Measurements from ENCODE around the gene PFKL.

PFKL gene

GRCh38 chr21:44366586-44367211, 66.8 kb downstream of the PFKL start:
- no peak for DNase-seq

- no peak for DNase-seq
These were observed 69.0 kb downstream of the PFKL start for GRCh38 chr21:44368711-44369446.

- DNase-seq: peak; percentile 16
These were observed 70.3 kb downstream of the PFKL start for GRCh38 chr21:44370027-44370735.

- no peak for DNase-seq
These were observed 71.0 kb downstream of the PFKL start for GRCh38 chr21:44370786-44371410.

- DNase-seq: no peak
These were observed 71.7 kb downstream of the PFKL start for GRCh38 chr21:44371596-44371995.

- DNase-seq: no peak
These were observed 72.8 kb downstream of the PFKL start for GRCh38 chr21:44372616-44373015.

- DNase-seq: no peak
These were observed 74.9 kb downstream of the PFKL start for GRCh38 chr21:44374601-44375280.

GRCh38 chr21:44375281-44375651, 75.4 kb downstream of the PFKL start:
- DNase-seq: no peak

GRCh38 chr21:44375761-44376241, 75.9 kb downstream of the PFKL start:
- DNase-seq: no peak

- DNase-seq: no peak
These were observed 76.8 kb downstream of the PFKL start for GRCh38 chr21:44376606-44377005.

Data from NCI-H748 treated with DMSO at 0.1 percent for 48 hours (cell line).